HepG2 (cell line): ENCODE data around the gene PISD. TPM values are rescaled to one million over a fixed set of nuclear protein-coding genes. Genes with fewer than 3 reads are reported as not detected.

Source experiments
- ARNTL ChIP-seq: sonication (generic); formaldehyde crosslinking; IDR thresholded peaks from 2 replicates; pipeline ENCODE4 v1.4.0; 2020; ENCODE audit warnings: mild to moderate bottlenecking, missing genetic modification reagents
- BRF2 ChIP-seq: sonication (generic); formaldehyde crosslinking; IDR thresholded peaks from 2 replicates; pipeline ENCODE4 v1.8.1; 2022; ENCODE audit warnings: mild to moderate bottlenecking, missing genetic modification reagents
- CHCHD3 ChIP-seq: sonication (generic); formaldehyde crosslinking; IDR thresholded peaks from 2 replicates; pipeline ENCODE4 v1.8.0; 2022; ENCODE audit warnings: mild to moderate bottlenecking, missing genetic modification reagents, moderate library complexity
- GLI4 ChIP-seq: sonication (generic); formaldehyde crosslinking; IDR thresholded peaks from 2 replicates; pipeline ENCODE4 v1.5.1; 2020; ENCODE audit warnings: missing genetic modification reagents, mild to moderate bottlenecking, moderate library complexity, borderline replicate concordance
- HCFC1 ChIP-seq: fragments of 150-350 bp; IDR thresholded peaks from 2 replicates; pipeline ENCODE4 v1.6.1; 2014; ENCODE audit warnings: low read depth, low read length
- IRF2 ChIP-seq: IDR thresholded peaks from 2 replicates; pipeline ENCODE4 v1.6.1; 2018; ENCODE audit warnings: missing genetic modification reagents, missing compliant biosample characterization
- JDP2 ChIP-seq: sonication (generic); formaldehyde crosslinking; IDR thresholded peaks from 2 replicates; pipeline ENCODE4 v1.8.1; 2022; ENCODE audit warnings: missing genetic modification reagents, borderline replicate concordance
- JUND ChIP-seq: sonication (generic); formaldehyde crosslinking; IDR thresholded peaks from 2 replicates; pipeline ENCODE4 v1.8.0; 2022; ENCODE audit warnings: mild to moderate bottlenecking, missing genetic modification reagents
- MAF1 ChIP-seq: sonication (generic); formaldehyde crosslinking; IDR thresholded peaks from 2 replicates; pipeline ENCODE4 v1.5.0; 2020; ENCODE audit warnings: missing genetic modification reagents, borderline replicate concordance
- MEIS2 ChIP-seq: sonication (generic); formaldehyde crosslinking; IDR thresholded peaks from 2 replicates; pipeline ENCODE4 v1.9.0; 2021; ENCODE audit warnings: mild to moderate bottlenecking, missing genetic modification reagents
- MIER3 ChIP-seq: IDR thresholded peaks from 2 replicates; pipeline ENCODE4 v1.6.1; 2016; ENCODE audit warnings: missing compliant biosample characterization, borderline replicate concordance
- MLX ChIP-seq: IDR thresholded peaks from 2 replicates; pipeline ENCODE4 v1.6.1; 2016
- PCBP2 ChIP-seq: fragments of 200-400 bp; formaldehyde crosslinking; optimal IDR thresholded peaks from 2 replicates; pipeline ENCODE3; 2018; ENCODE audit warnings: low read length, low read depth; ENCODE audit not compliant: poor library complexity, severe bottlenecking
- SKI ChIP-seq: fragments of 450-650 bp; IDR thresholded peaks from one replicate; pipeline ENCODE4 v1.6.1; 2018; ENCODE audit warnings: mild to moderate bottlenecking; ENCODE audit not compliant: partially characterized antibody
- SUZ12 ChIP-seq: fragments of 150-350 bp; IDR thresholded peaks from 2 replicates; pipeline ENCODE4 v1.6.1; 2014; ENCODE audit warnings: low read depth, low read length
- YEATS4 ChIP-seq: sonication (generic); formaldehyde crosslinking; IDR thresholded peaks from 2 replicates; pipeline ENCODE4 v1.4.0; 2020; ENCODE audit warnings: missing genetic modification reagents, borderline replicate concordance
- ZFY ChIP-seq: sonication (generic); formaldehyde crosslinking; IDR thresholded peaks from 2 replicates; pipeline ENCODE4 v1.4.0; 2020; ENCODE audit warnings: missing genetic modification reagents
- ZNF136 ChIP-seq: sonication (generic); formaldehyde crosslinking; IDR thresholded peaks from 2 replicates; pipeline ENCODE4 v1.8.1; 2022; ENCODE audit warnings: low read depth, mild to moderate bottlenecking, moderate library complexity, missing genetic modification reagents
- ZNF253 ChIP-seq: sonication (generic); formaldehyde crosslinking; IDR thresholded peaks from 2 replicates; pipeline ENCODE4 v1.8.0; 2022; ENCODE audit warnings: mild to moderate bottlenecking, missing genetic modification reagents, borderline replicate concordance
- ZNF264 ChIP-seq: sonication (generic); formaldehyde crosslinking; IDR thresholded peaks from 2 replicates; pipeline ENCODE4 v1.4.0; 2020; ENCODE audit warnings: missing genetic modification reagents
- ZNF337 ChIP-seq: sonication (generic); formaldehyde crosslinking; IDR thresholded peaks from 2 replicates; pipeline ENCODE4 v1.5.1; 2020; ENCODE audit warnings: missing genetic modification reagents, low read depth, mild to moderate bottlenecking, borderline replicate concordance
- ZNF550 ChIP-seq: sonication (generic); formaldehyde crosslinking; IDR thresholded peaks from 2 replicates; pipeline ENCODE4 v1.4.0; 2020; ENCODE audit warnings: mild to moderate bottlenecking, missing genetic modification reagents, borderline replicate concordance
- ZNF589 ChIP-seq: sonication (generic); formaldehyde crosslinking; conservative IDR thresholded peaks from 2 replicates; pipeline ENCODE4 v1.8.0; 2022; ENCODE audit warnings: mild to moderate bottlenecking, moderate library complexity, missing genetic modification reagents
- ZNF652 ChIP-seq: IDR thresholded peaks from 2 replicates; pipeline ENCODE4 v1.6.1; 2016; ENCODE audit warnings: low read depth, borderline replicate concordance
- ZNF747 ChIP-seq: sonication (generic); formaldehyde crosslinking; IDR thresholded peaks from 2 replicates; pipeline ENCODE4 v1.8.1; 2023; ENCODE audit warnings: missing genetic modification reagents, mild to moderate bottlenecking, borderline replicate concordance
- ZNF891 ChIP-seq: sonication (generic); formaldehyde crosslinking; IDR thresholded peaks from 2 replicates; pipeline ENCODE4 v1.5.0; 2020; ENCODE audit warnings: mild to moderate bottlenecking, missing genetic modification reagents
- ZSCAN25 ChIP-seq: sonication (generic); formaldehyde crosslinking; IDR thresholded peaks from 2 replicates; pipeline ENCODE4 v1.8.0; 2022; ENCODE audit warnings: mild to moderate bottlenecking, missing genetic modification reagents
- polyA plus RNA-seq, 8 experiments: library from polyadenylated mRNA; depleted of rRNA in 3 of 8; stranded (reverse) in 7 of 8; unstranded in 1 of 8; fragments of >200 nt; fragmentation: Illumina TruSeq in 4 of 8; extraction: Trizol in 4 of 8; gene quantifications; 2 replicates each; pipeline versions ENCODE4 v1.2.1 to v1.2.3, GENCODE V29; 2011 to 2016; ENCODE audit warnings: low read depth in 4 of 8, missing spikeins in 1 of 8, mixed read lengths in 1 of 8; ENCODE audit not compliant: insufficient read depth in 1 of 8
- total RNA-seq, 5 experiments: library from RNA; depleted of rRNA; stranded (reverse); fragments of >200 nt; fragmentation: Illumina TruSeq; extraction: Trizol; gene quantifications; 2 replicates each; pipeline ENCODE4 v1.2.3, GENCODE V29; 2016; ENCODE audit warnings: low read depth in 1 of 5
- TF ChIP-seq, protein P1 (sequence below): conservative IDR thresholded peaks from 2 replicates; pipeline ENCODE4 v1.6.1; 2018; ENCODE audit warnings: missing genetic modification reagents
- TF ChIP-seq, protein P2 (sequence below): sonication (generic); formaldehyde crosslinking; IDR thresholded peaks from 2 replicates; pipeline ENCODE4 v1.8.1; 2023; ENCODE audit warnings: missing genetic modification reagents, mild to moderate bottlenecking, borderline replicate concordance

The PISD gene
- total and polyA plus RNA-seq, 2 of the 13 experiments (the other 11 are each of a cell fraction or from before 2014, with no cell fraction given) = 30.1 to 47.7 TPM

DNA sequence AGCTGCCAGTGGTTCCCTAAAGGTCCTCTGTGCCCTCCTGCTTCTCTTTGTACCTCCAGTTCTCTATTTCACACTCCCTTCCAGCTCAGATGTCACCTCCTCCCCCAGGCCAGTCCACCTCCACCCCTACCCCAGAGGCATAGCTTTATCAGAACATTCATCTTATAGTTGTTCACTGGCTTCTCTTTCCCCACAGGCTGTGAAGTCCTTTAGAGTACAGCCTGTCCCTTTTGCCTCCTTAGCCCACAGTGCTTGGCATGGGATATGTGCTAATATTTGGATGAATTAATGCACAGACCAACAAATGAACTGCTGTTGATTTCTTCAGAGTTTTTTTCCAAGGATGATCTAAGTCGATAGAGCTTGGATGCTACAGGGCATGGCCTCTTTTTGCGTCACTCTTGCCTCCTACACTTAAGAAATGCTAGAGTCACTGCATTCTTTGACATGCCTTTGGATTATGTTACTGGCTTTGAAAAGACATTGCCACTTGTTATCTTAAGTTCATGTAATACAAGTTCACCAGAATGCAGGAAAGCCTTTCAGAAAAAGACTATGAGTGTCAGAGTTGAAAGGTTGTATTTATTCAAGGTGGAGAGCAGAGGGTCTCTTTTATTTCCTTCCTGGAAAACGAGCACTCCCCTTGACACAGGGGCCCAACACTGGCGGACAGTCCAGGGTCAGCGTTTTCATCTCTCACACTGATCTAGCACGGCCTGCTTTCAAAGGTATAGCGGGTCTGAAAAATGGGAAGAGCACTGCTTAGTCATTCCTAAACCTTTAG, 75.7 kb downstream of the PISD start (continued):
- no peak for TF ChIP-seq SUZ12
- TF ChIP-seq IRF2 (CRISPR knock-in tag) = peak; percentile 72; the same call in 1 of the 2 replicates
- 0 out of 2 replicates have a peak, but pooled peaks have one; percentile 32 for TF ChIP-seq ZNF337
- TF ChIP-seq ZNF550 (CRISPR knock-in tag) = no peak
- peak; percentile 61; the same call in 1 of the 2 replicates for TF ChIP-seq MEIS2 (CRISPR knock-in tag)
- peak; percentile 24; the same call in 1 of the 2 replicates for TF ChIP-seq ZNF652 (CRISPR knock-in tag)
- TF ChIP-seq ZNF253 (CRISPR knock-in tag) = no peak
- no peak for TF ChIP-seq ZNF891
- no peak for TF ChIP-seq JUND (CRISPR knock-in tag)
- peak; percentile 56; the same call in 1 of the 2 replicates for TF ChIP-seq ARNTL
- TF ChIP-seq MIER3 (CRISPR knock-in tag) = peak; percentile 73; the same call in 1 of the 2 replicates
- no peak for TF ChIP-seq MAF1 (CRISPR knock-in tag)
- TF ChIP-seq YEATS4 = peak; percentile 16; the same call in 1 of the 2 replicates
- no peak for TF ChIP-seq PCBP2
- TF ChIP-seq HCFC1 = no peak
- no peak for TF ChIP-seq ZFY (CRISPR knock-in tag)
- TF ChIP-seq, protein P1, sequence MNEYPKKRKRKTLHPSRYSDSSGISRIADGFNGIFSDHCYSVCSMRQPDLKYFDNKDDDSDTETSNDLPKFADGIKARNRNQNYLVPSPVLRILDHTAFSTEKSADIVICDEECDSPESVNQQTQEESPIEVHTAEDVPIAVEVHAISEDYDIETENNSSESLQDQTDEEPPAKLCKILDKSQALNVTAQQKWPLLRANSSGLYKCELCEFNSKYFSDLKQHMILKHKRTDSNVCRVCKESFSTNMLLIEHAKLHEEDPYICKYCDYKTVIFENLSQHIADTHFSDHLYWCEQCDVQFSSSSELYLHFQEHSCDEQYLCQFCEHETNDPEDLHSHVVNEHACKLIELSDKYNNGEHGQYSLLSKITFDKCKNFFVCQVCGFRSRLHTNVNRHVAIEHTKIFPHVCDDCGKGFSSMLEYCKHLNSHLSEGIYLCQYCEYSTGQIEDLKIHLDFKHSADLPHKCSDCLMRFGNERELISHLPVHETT = peak; percentile 70; the same call in 1 of the 2 replicates
- peak; percentile 59; the same call in 1 of the 2 replicates for TF ChIP-seq MLX (CRISPR knock-in tag)
- no peak for TF ChIP-seq CHCHD3 (CRISPR knock-in tag)
- TF ChIP-seq GLI4 (CRISPR knock-in tag) = no peak
- peak; percentile 27; the same call in 1 of the 2 replicates for TF ChIP-seq ZNF264 (CRISPR knock-in tag)
- peak; percentile 25 for TF ChIP-seq SKI
- no peak for TF ChIP-seq JDP2 (CRISPR knock-in tag)
- TF ChIP-seq, protein P2, sequence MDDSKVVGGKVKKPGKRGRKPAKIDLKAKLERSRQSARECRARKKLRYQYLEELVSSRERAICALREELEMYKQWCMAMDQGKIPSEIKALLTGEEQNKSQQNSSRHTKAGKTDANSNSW (CRISPR knock-in tag) = no peak
- 0 out of 2 replicates have a peak, but pooled peaks have one; percentile 36 for TF ChIP-seq ZNF747 (CRISPR knock-in tag)
- TF ChIP-seq BRF2 = no peak
- TF ChIP-seq ZNF589 (CRISPR knock-in tag) = no peak
- TF ChIP-seq ZSCAN25 (CRISPR knock-in tag) = no peak
- no peak for TF ChIP-seq ZNF136 (CRISPR knock-in tag)
